Fibroblast of skin of back (primary cell): ENCODE data around the gene EPB41L3.

Experiments
- DNase-seq: peaks from one replicate; pipeline ENCODE4 v3.0.0-alpha.2; 2013

The EPB41L3 gene

GRCh38 chr18:5410582-5410981 is 133.2 kb downstream of the EPB41L3 start:
- DNase-seq: no peak

GRCh38 chr18:5398269-5398668 is 145.5 kb downstream of the EPB41L3 start:
- DNase-seq: no peak

GRCh38 chr18:5397102-5397501 is 146.7 kb downstream of the EPB41L3 start:
- DNase-seq: no peak

GRCh38 chr18:5395860-5396448 is 147.8 kb downstream of the EPB41L3 start:
- DNase-seq: no peak

GRCh38 chr18:5393779-5394178 is 150.0 kb downstream of the EPB41L3 start:
- peak; percentile 56 for DNase-seq

- DNase-seq: no peak
Observed at GRCh38 chr18:5391409-5391808, 152.4 kb downstream of the EPB41L3 start.

- no peak for DNase-seq
Observed at GRCh38 chr18:5389356-5389755, 154.4 kb downstream of the EPB41L3 start.

GRCh38 chr18:5388896-5389295 is 154.9 kb downstream of the EPB41L3 start:
- DNase-seq: no peak

GRCh38 chr18:5380586-5380985 is 163.2 kb downstream of the EPB41L3 start:
- DNase-seq: no peak

GRCh38 chr18:5376986-5377385 is 166.8 kb downstream of the EPB41L3 start:
- DNase-seq: no peak

GRCh38 chr18:5370332-5370731 is 173.5 kb downstream of the EPB41L3 start:
- DNase-seq: peak; percentile 6

- DNase-seq: no peak
Observed at GRCh38 chr18:5369513-5369912, 174.3 kb downstream of the EPB41L3 start.

GRCh38 chr18:5365443-5365842 is 178.4 kb downstream of the EPB41L3 start:
- DNase-seq: no peak

GRCh38 chr18:5350636-5351035 is 193.2 kb downstream of the EPB41L3 start:
- DNase-seq: no peak
